PFSK-1 (cell line): ENCODE results near the gene TMEM80.

ENCODE experiments used
- POLR2AphosphoS5 ChIP-seq: IDR thresholded peaks from 2 replicates; pipeline ENCODE4 v1.6.1; 2012; ENCODE audit warnings: low read depth, mild to moderate bottlenecking, control low read depth, low read length, moderate library complexity
- SIN3A ChIP-seq: IDR thresholded peaks from 2 replicates; pipeline ENCODE4 v1.6.1; 2012; ENCODE audit warnings: mild to moderate bottlenecking, low read length, moderate library complexity, borderline replicate concordance; ENCODE audit not compliant: insufficient read depth

DNA sequence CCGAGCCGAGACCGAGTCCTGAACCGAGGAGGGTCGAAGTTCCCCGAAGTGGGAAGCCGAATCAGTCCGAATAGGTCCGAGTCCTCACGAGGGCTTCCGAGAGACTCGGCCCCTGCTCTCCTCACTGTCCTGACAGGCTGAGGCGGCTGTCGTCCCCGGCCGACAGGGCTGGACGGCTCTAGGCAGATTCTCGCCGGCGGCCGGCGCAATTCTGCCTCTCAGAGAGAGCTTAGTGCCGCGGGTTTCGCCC is 403 bp upstream of the TMEM80 start:
- TF ChIP-seq POLR2AphosphoS5 (no peak; the same call in 1 of the 2 replicates), SIN3A (no peak)
